ENCODE measurements around the gene SYT14.

The SYT14 gene

GRCh38 chr1:210003501-210003900, 65.5 kb downstream of the SYT14 start:
- H3K4me1 ChIP-seq (ENCODE audit: low read depth, poor library complexity, severe bottlenecking) = peaks cover 24% of the 10 kb centered on the region
- no peaks in the 10 kb centered on the region for H3K79me2 ChIP-seq (ENCODE audit: insufficient read depth, low read depth)
- H3K36me3 ChIP-seq (ENCODE audit: insufficient read depth) = no peaks in the 10 kb centered on the region
- TF ChIP-seq, protein P1, sequence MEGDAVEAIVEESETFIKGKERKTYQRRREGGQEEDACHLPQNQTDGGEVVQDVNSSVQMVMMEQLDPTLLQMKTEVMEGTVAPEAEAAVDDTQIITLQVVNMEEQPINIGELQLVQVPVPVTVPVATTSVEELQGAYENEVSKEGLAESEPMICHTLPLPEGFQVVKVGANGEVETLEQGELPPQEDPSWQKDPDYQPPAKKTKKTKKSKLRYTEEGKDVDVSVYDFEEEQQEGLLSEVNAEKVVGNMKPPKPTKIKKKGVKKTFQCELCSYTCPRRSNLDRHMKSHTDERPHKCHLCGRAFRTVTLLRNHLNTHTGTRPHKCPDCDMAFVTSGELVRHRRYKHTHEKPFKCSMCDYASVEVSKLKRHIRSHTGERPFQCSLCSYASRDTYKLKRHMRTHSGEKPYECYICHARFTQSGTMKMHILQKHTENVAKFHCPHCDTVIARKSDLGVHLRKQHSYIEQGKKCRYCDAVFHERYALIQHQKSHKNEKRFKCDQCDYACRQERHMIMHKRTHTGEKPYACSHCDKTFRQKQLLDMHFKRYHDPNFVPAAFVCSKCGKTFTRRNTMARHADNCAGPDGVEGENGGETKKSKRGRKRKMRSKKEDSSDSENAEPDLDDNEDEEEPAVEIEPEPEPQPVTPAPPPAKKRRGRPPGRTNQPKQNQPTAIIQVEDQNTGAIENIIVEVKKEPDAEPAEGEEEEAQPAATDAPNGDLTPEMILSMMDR (conservative IDR thresholded peaks at IDR 0.05; ENCODE audit: low read depth, low read length) = no peak
- H3K9ac ChIP-seq = no peak overlapping the region
- no peak overlapping the region for H3K4me2 ChIP-seq
- H3K27ac ChIP-seq = no peak overlapping the region
- no peak overlapping the region for H2AFZ ChIP-seq (ENCODE audit: low read depth)
- no peaks in the 10 kb centered on the region for H3K27me3 ChIP-seq (ENCODE audit: insufficient read depth, low read depth)
- no peaks in the 10 kb centered on the region for H4K20me1 ChIP-seq (ENCODE audit: insufficient read depth)
- no peak overlapping the region for H3K4me3 ChIP-seq (IDR thresholded peaks at IDR 0.05; ENCODE audit: insufficient read depth, low read depth, low read length)

GRCh38 chr1:210010161-210010560, 72.1 kb downstream of the SYT14 start:
- Histone ChIP-seq H2AFZ (ENCODE audit: low read depth) (no peak overlapping the region), H4K20me1 (ENCODE audit: insufficient read depth) (no peaks in the 10 kb centered on the region), H3K27me3 (ENCODE audit: insufficient read depth, low read depth) (no peaks in the 10 kb centered on the region), H3K4me3 (IDR thresholded peaks at IDR 0.05; ENCODE audit: insufficient read depth, low read depth, low read length) (no peak overlapping the region), H3K27ac (no peak overlapping the region), H3K4me1 (ENCODE audit: low read depth, poor library complexity, severe bottlenecking) (no peaks in the 10 kb centered on the region), H3K79me2 (ENCODE audit: insufficient read depth, low read depth) (no peaks in the 10 kb centered on the region), H3K9ac (no peak overlapping the region), H3K36me3 (ENCODE audit: insufficient read depth) (no peaks in the 10 kb centered on the region), H3K4me2 (no peak overlapping the region)
- TF ChIP-seq, protein P1 (conservative IDR thresholded peaks at IDR 0.05; ENCODE audit: low read depth, low read length) = no peak

GRCh38 chr1:210021145-210021860, 83.3 kb downstream of the SYT14 start:
- Histone ChIP-seq H3K4me1 (ENCODE audit: low read depth, poor library complexity, severe bottlenecking) (no peaks in the 10 kb centered on the region), H3K36me3 (ENCODE audit: insufficient read depth) (no peaks in the 10 kb centered on the region), H2AFZ (ENCODE audit: low read depth) (no peak overlapping the region), H3K27me3 (ENCODE audit: insufficient read depth, low read depth) (no peaks in the 10 kb centered on the region), H3K4me3 (IDR thresholded peaks at IDR 0.05; ENCODE audit: insufficient read depth, low read depth, low read length) (no peak overlapping the region), H3K79me2 (ENCODE audit: insufficient read depth, low read depth) (no peaks in the 10 kb centered on the region), H3K4me2 (no peak overlapping the region), H3K9ac (no peak overlapping the region), H3K27ac (no peak overlapping the region), H4K20me1 (ENCODE audit: insufficient read depth) (no peaks in the 10 kb centered on the region)
- TF ChIP-seq, protein P1 (conservative IDR thresholded peaks at IDR 0.05; ENCODE audit: low read depth, low read length) = no peak

GRCh38 chr1:210022044-210022443, 84.0 kb downstream of the SYT14 start:
- H3K36me3 ChIP-seq (ENCODE audit: insufficient read depth) = no peaks in the 10 kb centered on the region
- no peak overlapping the region for H2AFZ ChIP-seq (ENCODE audit: low read depth)
- H3K27ac ChIP-seq = no peak overlapping the region
- H3K9ac ChIP-seq = no peak overlapping the region
- TF ChIP-seq, protein P1 (conservative IDR thresholded peaks at IDR 0.05; ENCODE audit: low read depth, low read length) = no peak
- H3K4me1 ChIP-seq (ENCODE audit: low read depth, poor library complexity, severe bottlenecking) = no peaks in the 10 kb centered on the region
- no peak overlapping the region for H3K4me2 ChIP-seq
- no peaks in the 10 kb centered on the region for H3K27me3 ChIP-seq (ENCODE audit: insufficient read depth, low read depth)
- H3K4me3 ChIP-seq (IDR thresholded peaks at IDR 0.05; ENCODE audit: insufficient read depth, low read depth, low read length) = no peak overlapping the region
- no peaks in the 10 kb centered on the region for H4K20me1 ChIP-seq (ENCODE audit: insufficient read depth)
- no peaks in the 10 kb centered on the region for H3K79me2 ChIP-seq (ENCODE audit: insufficient read depth, low read depth)

Data from KMS-11 (cell line).